ENCODE measurements around the gene C1GALT1. TPM values are rescaled to one million over a fixed set of nuclear protein-coding genes. Genes with fewer than 3 reads are reported as not detected.

Gene C1GALT1
- total and polyA plus RNA-seq, 7 donors: 3.9 to 23.3 (median 13.1) TPM

DNA sequence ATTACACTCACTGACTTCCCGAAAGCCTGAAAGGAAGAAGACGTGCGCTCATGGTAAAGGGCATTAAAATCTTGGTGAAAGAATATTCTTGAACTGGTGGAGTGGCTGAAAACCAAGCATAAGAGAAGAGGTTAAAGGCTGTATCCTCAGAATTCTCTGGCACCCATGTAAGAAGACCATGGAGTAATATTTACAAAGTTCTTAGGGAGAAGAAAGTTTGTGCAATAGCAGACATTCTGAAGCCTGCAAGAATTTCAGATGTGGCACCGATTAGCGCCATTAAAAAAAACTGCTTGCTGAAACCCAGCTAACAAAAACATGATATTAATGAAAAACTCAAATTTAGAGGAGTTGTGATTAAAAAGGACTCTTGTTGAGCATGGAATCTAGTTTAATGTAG, 44.1 kb downstream of the C1GALT1 start:
- Histone ChIP-seq H3K27me3 (ENCODE audit: insufficient read depth in 3 of 3, low read length in 2 of 3) (no peaks in the 10 kb centered on the region), H3K36me3 (ENCODE audit: insufficient read depth in 1 of 2, low read depth in 1 of 2) (no peaks in the 10 kb centered on the region), H3K4me1 (peaks cover 5% of the 10 kb centered on the region), H3K4me3 (no peak overlapping the region), H3K27ac (no peak overlapping the region), H3K9me3 (peaks cover 7% of the 10 kb centered on the region)
- TF ChIP-seq CTCF (IDR thresholded peaks at IDR 0.05): no peak
- no peak for ATAC-seq
- intact Hi-C loops (cut with DNase I): no loop called here
- WGBS, 3 donors: 98 to 99% (median 99%) methylated on average over 5 of the region's 5 CpGs
- DNase-seq: no peak

DNA sequence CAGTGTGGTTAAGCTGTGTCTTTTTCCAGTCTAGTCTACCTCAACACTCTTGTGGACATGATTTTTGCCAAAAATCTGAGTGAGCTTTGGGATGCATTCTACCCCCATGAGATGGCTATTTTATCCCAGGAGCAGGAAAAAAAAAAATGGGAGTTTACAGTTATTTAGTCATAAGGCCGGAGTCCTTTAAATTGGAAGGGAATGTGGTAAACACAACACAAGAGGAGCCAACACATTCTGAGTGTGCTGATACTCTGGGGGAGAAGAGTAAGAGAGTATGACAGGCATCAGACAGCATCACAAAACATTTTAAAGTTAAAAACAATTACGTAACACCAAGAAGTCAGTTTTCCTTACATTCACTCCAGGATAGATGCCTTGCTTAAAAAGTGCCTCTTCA, 46.1 kb downstream of the C1GALT1 start:
- no peaks in the 10 kb centered on the region for H3K4me1 ChIP-seq
- no peak for TF ChIP-seq CTCF (IDR thresholded peaks at IDR 0.05)
- no peak for ATAC-seq

GRCh38 chr7:7228967-7229366, 46.6 kb downstream of the C1GALT1 start:
- no peak for ATAC-seq
- no peak for TF ChIP-seq CTCF (IDR thresholded peaks at IDR 0.05)

More for the DNA sequence above, 46.1 kb downstream of the C1GALT1 start:
- Histone ChIP-seq H3K4me3 (no peak overlapping the region), H3K27me3 (ENCODE audit: insufficient read depth in 3 of 3, low read length in 2 of 3) (no peaks in the 10 kb centered on the region), H3K9me3 (peaks cover 7% of the 10 kb centered on the region), H3K27ac (no peak overlapping the region), H3K36me3 (ENCODE audit: insufficient read depth in 1 of 2, low read depth in 1 of 2) (no peaks in the 10 kb centered on the region)
- DNase-seq: no peak
- WGBS, 3 donors: 67 to 86% (median 71%) methylated on average over 2 of the region's 2 CpGs
- intact Hi-C loops (cut with DNase I): no loop called here

DNA sequence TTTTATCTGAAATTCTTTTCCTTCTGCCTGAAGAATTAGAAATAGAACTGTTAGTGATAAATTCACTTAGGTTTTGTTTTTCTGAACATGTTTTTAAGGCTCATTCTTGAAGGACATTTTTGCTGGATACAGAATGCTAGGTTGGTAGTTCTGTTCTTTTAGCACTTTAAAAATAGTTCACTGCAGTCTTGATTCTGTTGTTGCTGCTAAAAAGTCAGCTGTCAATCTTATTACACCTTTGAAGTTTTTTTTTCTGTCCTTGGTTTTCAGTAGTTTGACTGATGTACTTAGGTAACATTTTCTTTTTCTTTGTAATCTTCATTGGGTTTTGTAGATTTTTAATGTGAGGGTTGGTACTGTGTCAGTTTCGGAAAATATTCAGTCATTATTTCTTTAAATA, 48.7 kb downstream of the C1GALT1 start:
- peaks cover 9 to 12% of the 10 kb centered on the region in 2 donors for H3K36me3 ChIP-seq (ENCODE audit: insufficient read depth in 1 of 2, low read depth in 1 of 2)
- ATAC-seq (no peak), DNase-seq (no peak)
- H3K4me3 ChIP-seq: no peak overlapping the region
- no peaks in the 10 kb centered on the region for H3K4me1 ChIP-seq
- H3K27me3 ChIP-seq (ENCODE audit: insufficient read depth in 3 of 3, low read length in 2 of 3): no peaks in the 10 kb centered on the region
- H3K27ac ChIP-seq: no peak overlapping the region
- TF ChIP-seq CTCF (IDR thresholded peaks at IDR 0.05): no peak
- intact Hi-C loops (cut with DNase I): no loop called here
- peaks cover 7% of the 10 kb centered on the region for H3K9me3 ChIP-seq
- WGBS, 3 donors: 96 to 100% (median 100%) methylated on average over 1 of the region's 1 CpG

More at GRCh38 chr7:7228967-7229366, 46.6 kb downstream of the C1GALT1 start:
- intact Hi-C loops (cut with DNase I): no loop called here
- H3K9me3 ChIP-seq: peaks cover 7% of the 10 kb centered on the region
- 83 to 93% (median 88%) methylated on average over 1 of the region's 1 CpG for WGBS, 3 donors
- H3K4me3 ChIP-seq: no peak overlapping the region
- H3K4me1 ChIP-seq: no peaks in the 10 kb centered on the region
- H3K27me3 ChIP-seq (ENCODE audit: insufficient read depth in 3 of 3, low read length in 2 of 3): no peaks in the 10 kb centered on the region
- DNase-seq: no peak
- no peaks in the 10 kb centered on the region for H3K36me3 ChIP-seq (ENCODE audit: insufficient read depth in 1 of 2, low read depth in 1 of 2)
- H3K27ac ChIP-seq: no peak overlapping the region

DNA sequence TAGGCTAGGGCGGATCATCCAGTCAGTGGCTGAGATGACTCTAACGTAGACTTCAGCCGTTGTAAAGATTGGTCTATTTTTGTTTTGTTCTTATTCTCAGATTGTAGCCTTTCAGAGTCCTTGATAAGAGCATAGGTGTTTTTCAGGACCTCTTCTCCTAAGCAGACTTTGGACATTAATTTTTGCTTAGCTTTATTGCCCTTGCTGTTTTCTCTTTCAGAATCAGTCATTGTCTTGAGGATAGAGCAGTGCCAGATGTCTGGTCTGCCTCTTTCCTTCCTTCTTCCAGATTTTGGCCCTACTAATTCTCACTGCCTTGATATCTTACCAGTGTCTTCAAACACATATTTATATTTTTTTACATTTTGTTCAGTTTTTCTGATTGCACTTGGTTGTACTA, 49.5 kb downstream of the C1GALT1 start:
- intact Hi-C loops (cut with DNase I): no loop called here
- no peak for DNase-seq
- no peak overlapping the region for H3K4me3 ChIP-seq

More for the DNA sequence above, 49.5 kb downstream of the C1GALT1 start:
- peaks cover 7% of the 10 kb centered on the region for H3K9me3 ChIP-seq
- no peak for TF ChIP-seq CTCF (IDR thresholded peaks at IDR 0.05)
- no peak for ATAC-seq
- H3K4me1 ChIP-seq: no peaks in the 10 kb centered on the region
- peaks cover 9 to 16% of the 10 kb centered on the region in 2 donors for H3K36me3 ChIP-seq (ENCODE audit: insufficient read depth in 1 of 2, low read depth in 1 of 2)
- H3K27ac ChIP-seq: no peak overlapping the region
- no peaks in the 10 kb centered on the region for H3K27me3 ChIP-seq (ENCODE audit: insufficient read depth in 3 of 3, low read length in 2 of 3)
- 97 to 99% (median 99%) methylated on average over 3 of the region's 3 CpGs for WGBS, 3 donors
